Panc1 (cell line): Measurements from ENCODE around the gene PIK3R6.

Source experiments
- POLR2AphosphoS5 ChIP-seq: IDR thresholded peaks from 2 replicates; pipeline ENCODE4 v1.6.1; 2012; ENCODE audit warnings: mild to moderate bottlenecking, low read depth, low read length, moderate library complexity
- REST ChIP-seq, 2 experiments: IDR thresholded peaks; 2 replicates each; pipeline ENCODE4 v1.6.1; 2011 to 2012; ENCODE audit warnings: low read depth in 2 of 2, control low read depth in 1 of 2, low read length in 1 of 2, mild to moderate bottlenecking in 1 of 2, moderate library complexity in 1 of 2; ENCODE audit not compliant: insufficient read depth in 1 of 2
- SIN3A ChIP-seq: IDR thresholded peaks from 2 replicates; pipeline ENCODE4 v1.6.1; 2012; ENCODE audit warnings: low read depth, mild to moderate bottlenecking, low read length, moderate library complexity, borderline replicate concordance; ENCODE audit not compliant: insufficient read depth
- TCF7L2 ChIP-seq: IDR thresholded peaks from 2 replicates; pipeline ENCODE4 v1.6.1; 2011; ENCODE audit warnings: mild to moderate bottlenecking, low read depth, low read length, inconsistent platforms
- TF ChIP-seq, protein P1 (sequence below): fragments of 450-650 bp; IDR thresholded peaks from 2 replicates; pipeline ENCODE4 v1.5.1; 2017; ENCODE audit warnings: mild to moderate bottlenecking

- TF ChIP-seq, protein P1, sequence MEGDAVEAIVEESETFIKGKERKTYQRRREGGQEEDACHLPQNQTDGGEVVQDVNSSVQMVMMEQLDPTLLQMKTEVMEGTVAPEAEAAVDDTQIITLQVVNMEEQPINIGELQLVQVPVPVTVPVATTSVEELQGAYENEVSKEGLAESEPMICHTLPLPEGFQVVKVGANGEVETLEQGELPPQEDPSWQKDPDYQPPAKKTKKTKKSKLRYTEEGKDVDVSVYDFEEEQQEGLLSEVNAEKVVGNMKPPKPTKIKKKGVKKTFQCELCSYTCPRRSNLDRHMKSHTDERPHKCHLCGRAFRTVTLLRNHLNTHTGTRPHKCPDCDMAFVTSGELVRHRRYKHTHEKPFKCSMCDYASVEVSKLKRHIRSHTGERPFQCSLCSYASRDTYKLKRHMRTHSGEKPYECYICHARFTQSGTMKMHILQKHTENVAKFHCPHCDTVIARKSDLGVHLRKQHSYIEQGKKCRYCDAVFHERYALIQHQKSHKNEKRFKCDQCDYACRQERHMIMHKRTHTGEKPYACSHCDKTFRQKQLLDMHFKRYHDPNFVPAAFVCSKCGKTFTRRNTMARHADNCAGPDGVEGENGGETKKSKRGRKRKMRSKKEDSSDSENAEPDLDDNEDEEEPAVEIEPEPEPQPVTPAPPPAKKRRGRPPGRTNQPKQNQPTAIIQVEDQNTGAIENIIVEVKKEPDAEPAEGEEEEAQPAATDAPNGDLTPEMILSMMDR: no peak
- no peak for TF ChIP-seq POLR2AphosphoS5
- TF ChIP-seq REST (IDR thresholded peaks at IDR 0.05; ENCODE audit: insufficient read depth in 1 of 2, low read depth in 2 of 2, low read length in 1 of 2): no peak
- no peak for TF ChIP-seq SIN3A
- no peak for TF ChIP-seq TCF7L2
Observed at GRCh38 chr17:8885967-8886684, 18.7 kb upstream of the PIK3R6 start.
